Measurements from ENCODE around the gene SLC30A5. TPM values are rescaled to one million over a fixed set of nuclear protein-coding genes. Genes with fewer than 3 reads are reported as not detected.

Gene SLC30A5
- total and polyA plus RNA-seq, 9 of the 15 experiments (the other 6 are each of a cell fraction or from before 2014, with no cell fraction given) = 22.9 to 86.8 (median 62.5) TPM

GRCh38 chr5:69166686-69167492 lies 73.1 kb downstream of the SLC30A5 start, which contains the start of gene CCNB1 (continued):
- TF ChIP-seq ZNF143 (CRISPR knock-in tag; IDR thresholded peaks at IDR 0.05) (no peak), NUFIP1 (IDR thresholded peaks at IDR 0.05; ENCODE audit: partially characterized antibody) (no peak), TAL1 (IDR thresholded peaks at IDR 0.05) (no peak), GABPB1 (CRISPR knock-in tag; IDR thresholded peaks at IDR 0.05) (peak; percentile 87), ZNF224 (CRISPR knock-in tag; IDR thresholded peaks at IDR 0.05) (no peak), RBM14 (IDR thresholded peaks at IDR 0.05; ENCODE audit: borderline replicate concordance, insufficient read depth, low read depth, low read length) (no peak), MAZ (CRISPR knock-in tag; conservative IDR thresholded peaks at IDR 0.05 in 1 of 2, IDR thresholded peaks at IDR 0.05 in 1 of 2) (peak in 1 of 2 experiments; percentile 87; a peak in 3 of 4 replicates), RREB1 (CRISPR knock-in tag; IDR thresholded peaks at IDR 0.05) (0 out of 2 replicates have a peak, but pooled peaks have one; percentile 74), PBX2 (CRISPR knock-in tag; IDR thresholded peaks at IDR 0.05; ENCODE audit: low read depth) (no peak), PBX2 (tag; conservative IDR thresholded peaks at IDR 0.05; ENCODE audit: low read depth) (no peak), TRIM24 (IDR thresholded peaks at IDR 0.05) (no peak), CBFA2T3 (IDR thresholded peaks at IDR 0.05) (peak; percentile 33; the same call in 1 of the 2 replicates), SOX6 (IDR thresholded peaks at IDR 0.05) (peak; percentile 47; the same call in 1 of the 2 replicates), MYC (IDR thresholded peaks at IDR 0.05; ENCODE audit: low read depth, low read length) (peak; percentile 94), MYC (CRISPR knock-in tag; IDR thresholded peaks at IDR 0.05; ENCODE audit: borderline replicate concordance, low read depth) (peak; percentile 50; the same call in 1 of the 2 replicates), BRF1 (IDR thresholded peaks at IDR 0.05; ENCODE audit: borderline replicate concordance, extremely low read depth, insufficient read length) (no peak), FUS (optimal IDR thresholded peaks at IDR 0.05; ENCODE audit: low read depth, low read length) (no peak), GTF2B (IDR thresholded peaks at IDR 0.05; ENCODE audit: extremely low read depth, insufficient read length) (peak; percentile 36)
